GM12874 (cell line): ENCODE data around the gene NCOR2.

ENCODE experiments used
- CTCF ChIP-seq: IDR thresholded peaks from 2 replicates; pipeline ENCODE4 v1.5.1; 2011; ENCODE audit warnings: low read depth, mild to moderate bottlenecking, control low read depth, low read length, moderate library complexity; ENCODE audit not compliant: insufficient read depth

Gene NCOR2

GRCh38 chr12:124530637-124531263 lies 36.7 kb downstream of the NCOR2 start:
- TF ChIP-seq CTCF: no peak

GRCh38 chr12:124529565-124530276 lies 37.7 kb downstream of the NCOR2 start:
- no peak for TF ChIP-seq CTCF

- no peak for TF ChIP-seq CTCF
Observed at GRCh38 chr12:124527861-124528561, 39.4 kb downstream of the NCOR2 start.

- no peak for TF ChIP-seq CTCF
Observed at GRCh38 chr12:124525927-124526692, 41.3 kb downstream of the NCOR2 start.

GRCh38 chr12:124525455-124525854 lies 42.0 kb downstream of the NCOR2 start:
- no peak for TF ChIP-seq CTCF

GRCh38 chr12:124524231-124524925 lies 43.0 kb downstream of the NCOR2 start:
- no peak for TF ChIP-seq CTCF

GRCh38 chr12:124523071-124523470 lies 44.3 kb downstream of the NCOR2 start:
- no peak for TF ChIP-seq CTCF
